Large intestine (tissue), 12 donors: ENCODE data around the gene FTHL17. TPM values are rescaled to one million over a fixed set of nuclear protein-coding genes. Genes with fewer than 3 reads are reported as not detected.

ENCODE experiments used
- DNase-seq, 2 donors: peaks; one replicate each; pipeline versions ENCODE4 v3.0.0 to v3.0.0-alpha.2; 2013
- H3K27ac ChIP-seq: one replicate; pipeline ENCODE4 v1.5.1; 2013; ENCODE audit warnings: low read length
- H3K27me3 ChIP-seq: 2 replicates; pipeline ENCODE4 v1.6.1; 2013; ENCODE audit warnings: low read length; ENCODE audit not compliant: control insufficient read depth, insufficient read depth
- H3K36me3 ChIP-seq: 2 replicates; pipeline ENCODE4 v1.6.1; 2013; ENCODE audit warnings: low read length; ENCODE audit not compliant: control insufficient read depth, insufficient read depth
- H3K4me1 ChIP-seq: one replicate; pipeline ENCODE4 v1.6.1; 2013; ENCODE audit warnings: low read length; ENCODE audit not compliant: control insufficient read depth, insufficient read depth
- H3K4me3 ChIP-seq: one replicate; pipeline ENCODE4 v1.5.1; 2013; ENCODE audit warnings: low read length
- H3K9me3 ChIP-seq: one replicate; pipeline ENCODE4 v1.6.1; 2013; ENCODE audit warnings: mild to moderate bottlenecking, low read depth, low read length, moderate library complexity; ENCODE audit not compliant: control insufficient read depth
- WGBS: methylation state at CpG from one replicate; pipeline ENCODE4 v1.1.5; 2013; ENCODE audit warnings: low lambda C conversion rate; ENCODE audit not compliant: insufficient coverage; 5-methylcytosine and 5-hydroxymethylcytosine counted together
- long read RNA-seq, 11 donors: transcript quantifications; one replicate each; lab custom pipeline, GENCODE V29; 2026
- polyA plus RNA-seq: library from polyadenylated mRNA; unstranded; fragments of 120-200 nt; gene quantifications from one replicate; pipeline ENCODE4 v1.2.1, GENCODE V29; 2013

Gene FTHL17
- not detected for polyA plus RNA-seq
- long read RNA-seq, donor 1, result 0 reads
- long read RNA-seq, donor 2, result 0 reads
- long read RNA-seq, donor 3, result 0 reads
- long read RNA-seq, donor 4, result 0 reads
- long read RNA-seq, donor 5, result 0 reads
- long read RNA-seq, donor 6, result 0 reads
- long read RNA-seq, donor 7, result 0 reads
- long read RNA-seq, donor 8, result 0 reads
- long read RNA-seq, donor 9, result 0 reads
- long read RNA-seq, donor 10, result 0 reads
- long read RNA-seq, donor 11, result 0 reads

GRCh38 chrX:31071725-31072124 is at the start of gene FTHL17:
Gene FTHL17, minus strand, starts transcription at chrX:31072041. Its CDS starts 88 bp downstream, at chrX:31071953.
- Histone ChIP-seq H3K4me3 (no peak within 1 kb of the TSS), H3K4me1 (no peaks in the 10 kb centered on the region), H3K36me3 (no peaks in the 10 kb centered on the region), H3K9me3 (peaks cover 3% of the 10 kb centered on the region), H3K27me3 (no peaks in the 10 kb centered on the region), H3K27ac (no peak within 1 kb of the TSS)
- WGBS, result no CpG with 5 or more reads among the region's 33 CpGs
- no peak for DNase-seq

GRCh38 chrX:31117266-31117665 is 45.4 kb upstream of the FTHL17 start:
- WGBS, result no CpG with 5 or more reads among the region's 4 CpGs
- H3K4me1 ChIP-seq, result no peaks in the 10 kb centered on the region
- DNase-seq, result no peak
- H3K9me3 ChIP-seq, result no peaks in the 10 kb centered on the region
- no peak overlapping the region for H3K4me3 ChIP-seq
- H3K27ac ChIP-seq, result no peak overlapping the region
- H3K36me3 ChIP-seq, result peaks cover 2% of the 10 kb centered on the region
- H3K27me3 ChIP-seq, result no peaks in the 10 kb centered on the region

GRCh38 chrX:31115398-31115797 is 43.6 kb upstream of the FTHL17 start:
- H3K27ac ChIP-seq, result no peak overlapping the region
- WGBS, result no CpG with 5 or more reads among the region's 4 CpGs
- no peaks in the 10 kb centered on the region for H3K27me3 ChIP-seq
- peak in 1 of 2 donors; percentile 5 for DNase-seq
- H3K36me3 ChIP-seq, result no peaks in the 10 kb centered on the region
- no peak overlapping the region for H3K4me3 ChIP-seq
- no peaks in the 10 kb centered on the region for H3K9me3 ChIP-seq
- no peaks in the 10 kb centered on the region for H3K4me1 ChIP-seq

- no CpG with 5 or more reads among the region's 2 CpGs for WGBS
- DNase-seq, result no peak
- Histone ChIP-seq H3K4me3 (no peak overlapping the region), H3K27ac (no peak overlapping the region), H3K36me3 (no peaks in the 10 kb centered on the region), H3K4me1 (no peaks in the 10 kb centered on the region), H3K9me3 (no peaks in the 10 kb centered on the region), H3K27me3 (no peaks in the 10 kb centered on the region)
Observed at GRCh38 chrX:31114858-31115257, 43.0 kb upstream of the FTHL17 start.

GRCh38 chrX:31112226-31112999 is 40.6 kb upstream of the FTHL17 start:
- H3K36me3 ChIP-seq, result no peaks in the 10 kb centered on the region
- H3K27me3 ChIP-seq, result no peaks in the 10 kb centered on the region
- H3K4me3 ChIP-seq, result no peak overlapping the region
- no peaks in the 10 kb centered on the region for H3K4me1 ChIP-seq
- H3K9me3 ChIP-seq, result no peaks in the 10 kb centered on the region
- no peak overlapping the region for H3K27ac ChIP-seq
- WGBS, result no CpG with 5 or more reads among the region's 5 CpGs
- no peak for DNase-seq

- H3K27ac ChIP-seq, result no peak overlapping the region
- no peaks in the 10 kb centered on the region for H3K36me3 ChIP-seq
- no peaks in the 10 kb centered on the region for H3K27me3 ChIP-seq
- no peak for DNase-seq
- H3K4me3 ChIP-seq, result no peak overlapping the region
- no CpG with 5 or more reads among the region's 6 CpGs for WGBS
- no peaks in the 10 kb centered on the region for H3K4me1 ChIP-seq
- H3K9me3 ChIP-seq, result no peaks in the 10 kb centered on the region
Observed at GRCh38 chrX:31110657-31111056, 38.8 kb upstream of the FTHL17 start.

GRCh38 chrX:31099536-31100090 is 27.8 kb upstream of the FTHL17 start:
- Histone ChIP-seq H3K4me3 (no peak overlapping the region), H3K27ac (no peak overlapping the region), H3K27me3 (no peaks in the 10 kb centered on the region), H3K9me3 (no peaks in the 10 kb centered on the region), H3K36me3 (no peaks in the 10 kb centered on the region), H3K4me1 (no peaks in the 10 kb centered on the region)
- no CpG with 5 or more reads among the region's 2 CpGs for WGBS
- DNase-seq, result no peak

GRCh38 chrX:31098079-31098478 is 26.2 kb upstream of the FTHL17 start:
- WGBS, result 60% methylated on average over 1 of the region's 3 CpGs
- H3K4me1 ChIP-seq, result no peaks in the 10 kb centered on the region
- H3K4me3 ChIP-seq, result no peak overlapping the region
- no peaks in the 10 kb centered on the region for H3K36me3 ChIP-seq
- no peak overlapping the region for H3K27ac ChIP-seq
- no peaks in the 10 kb centered on the region for H3K27me3 ChIP-seq
- no peak for DNase-seq
- no peaks in the 10 kb centered on the region for H3K9me3 ChIP-seq

- Histone ChIP-seq H3K4me1 (no peaks in the 10 kb centered on the region), H3K27ac (no peak overlapping the region), H3K36me3 (no peaks in the 10 kb centered on the region), H3K27me3 (no peaks in the 10 kb centered on the region), H3K9me3 (no peaks in the 10 kb centered on the region), H3K4me3 (no peak overlapping the region)
- no CpG with 5 or more reads among the region's 4 CpGs for WGBS
- DNase-seq, result no peak
Observed at GRCh38 chrX:31093639-31093975, 21.8 kb upstream of the FTHL17 start.

GRCh38 chrX:31092970-31093638 is 21.3 kb upstream of the FTHL17 start:
- no peak for DNase-seq
- H3K27ac ChIP-seq, result no peak overlapping the region
- WGBS, result no CpG with 5 or more reads among the region's 3 CpGs

More at GRCh38 chrX:31092970-31093638, 21.3 kb upstream of the FTHL17 start:
- Histone ChIP-seq H3K4me3 (no peak overlapping the region), H3K27me3 (no peaks in the 10 kb centered on the region), H3K4me1 (no peaks in the 10 kb centered on the region), H3K36me3 (no peaks in the 10 kb centered on the region), H3K9me3 (no peaks in the 10 kb centered on the region)
